Measurements from ENCODE around the gene TPBGL.

The TPBGL gene

GRCh38 chr11:75246671-75247350, 6.2 kb downstream of the TPBGL start:
- no peak for ATAC-seq

DNA sequence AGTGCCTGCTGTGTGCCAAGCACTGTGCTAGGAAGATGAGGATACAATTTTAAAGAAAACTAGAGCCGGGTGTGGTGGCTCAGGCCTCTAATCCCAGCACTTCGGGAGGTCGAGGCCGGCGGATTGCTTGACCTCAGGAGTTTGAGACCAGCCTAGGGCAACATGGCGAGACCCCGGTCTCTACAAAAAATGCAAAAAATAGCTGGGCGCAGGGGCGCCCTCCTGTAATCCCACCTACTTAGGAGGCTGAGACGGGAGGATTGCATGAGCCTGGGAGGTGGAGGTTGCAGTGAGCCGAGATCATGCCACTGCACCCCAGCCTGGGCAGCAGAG, 8.3 kb downstream of the TPBGL start:
- no peak for ATAC-seq

DNA sequence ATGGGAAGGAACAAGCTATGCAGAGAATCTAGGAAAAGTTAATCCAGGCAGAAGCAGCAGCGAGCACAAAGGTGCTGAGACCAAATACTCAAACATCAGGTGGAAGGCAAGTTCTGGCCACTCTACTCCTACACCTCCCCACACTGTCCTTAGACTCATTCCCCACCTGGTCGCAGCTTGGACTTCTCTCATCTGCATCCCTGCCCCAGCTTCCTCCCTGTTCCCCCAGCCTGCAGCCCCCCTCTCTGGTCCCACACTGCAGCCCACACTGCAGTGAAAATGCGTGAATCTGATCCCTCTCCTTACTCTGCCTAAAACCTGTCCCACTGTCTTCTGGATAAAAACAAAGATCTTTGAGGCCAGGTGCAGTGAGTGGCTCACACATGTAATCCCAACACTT, 9.1 kb downstream of the TPBGL start:
- ATAC-seq: no peak

DNA sequence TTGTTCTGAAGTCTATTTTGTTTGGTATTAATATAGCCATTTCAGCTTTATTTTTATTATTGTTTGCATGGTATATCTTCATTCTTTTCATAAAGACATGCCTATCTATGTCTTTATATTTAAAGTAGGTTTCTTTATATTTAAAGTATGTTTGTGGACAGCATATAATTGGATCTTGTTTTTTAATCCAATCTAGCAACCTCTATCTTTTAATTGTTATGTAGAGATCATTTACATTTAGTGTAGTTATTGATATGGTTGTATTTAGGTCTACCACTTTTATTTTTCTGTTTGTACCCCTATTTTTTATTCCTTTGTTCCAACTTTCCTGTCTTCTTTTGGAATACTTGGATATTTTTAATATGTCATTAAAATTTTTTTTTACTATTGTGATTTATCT, 13.8 kb downstream of the TPBGL start:
- ATAC-seq: no peak

DNA sequence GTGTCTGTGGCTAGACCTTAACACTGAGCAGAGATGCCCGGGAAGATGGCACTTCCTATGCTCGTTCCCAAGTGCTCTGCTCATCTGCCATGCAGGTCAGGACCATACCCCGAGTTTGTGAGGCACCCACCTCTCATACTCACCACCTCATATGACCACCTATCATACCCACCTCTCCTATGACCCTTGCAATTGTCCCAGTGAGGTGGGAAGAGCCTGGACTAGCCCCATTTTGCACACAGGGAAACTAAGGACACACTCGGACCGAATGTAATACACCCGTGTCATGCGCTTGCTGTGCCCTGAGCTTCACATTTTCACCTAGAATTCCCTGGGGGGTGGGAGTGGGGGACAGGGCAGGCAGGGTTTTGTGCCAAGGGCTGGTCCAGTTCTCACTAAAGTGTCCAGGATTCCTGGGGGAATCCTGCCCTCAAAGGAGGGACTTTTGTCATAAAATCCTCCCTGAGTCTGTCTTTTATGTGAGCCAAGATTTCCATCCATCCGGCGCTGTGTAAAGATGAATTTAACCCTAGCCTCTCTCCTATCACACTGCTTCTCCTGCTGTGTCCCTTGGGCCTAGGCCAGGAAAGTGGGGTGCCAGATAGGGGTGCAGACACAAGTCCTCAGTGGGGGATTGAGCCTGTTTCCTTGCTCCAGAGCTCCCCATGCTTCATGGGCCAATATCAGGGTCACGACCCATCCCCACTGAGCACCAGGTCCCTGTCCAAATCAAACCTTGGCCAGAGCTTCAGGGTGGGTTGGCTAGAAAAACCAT, 20.0 kb downstream of the TPBGL start:
- no peak for ATAC-seq

GRCh38 chr11:75261902-75262361, 21.4 kb downstream of the TPBGL start:
- ATAC-seq: no peak

- ATAC-seq: no peak
Measured at GRCh38 chr11:75262436-75262835, 21.9 kb downstream of the TPBGL start.

- ATAC-seq: no peak
Measured at GRCh38 chr11:75262961-75263852, 22.6 kb downstream of the TPBGL start.

- ATAC-seq: peak in 1 of 2 donors; percentile 51
Measured at GRCh38 chr11:75263944-75264349, 23.4 kb downstream of the TPBGL start.

DNA sequence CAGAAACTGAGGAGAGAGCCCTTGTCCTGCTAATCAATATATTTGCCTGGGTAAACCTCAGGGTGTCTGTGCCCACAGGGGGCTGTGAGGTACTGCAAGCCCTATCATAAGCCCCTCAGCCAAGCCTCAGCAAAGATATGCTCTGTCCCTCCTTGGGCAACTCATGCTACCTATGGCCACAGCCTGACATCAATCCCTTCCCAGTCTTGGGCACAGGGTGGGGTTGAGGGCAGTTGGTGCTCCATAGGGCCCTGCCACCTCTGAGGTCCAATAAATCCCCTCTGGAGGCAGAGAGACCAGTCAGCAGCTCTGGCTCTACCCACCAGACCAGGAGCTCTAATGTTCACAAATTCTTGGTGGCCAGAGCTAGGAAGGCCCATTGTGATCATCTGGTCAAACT, 23.8 kb downstream of the TPBGL start:
- ATAC-seq: no peak

DNA sequence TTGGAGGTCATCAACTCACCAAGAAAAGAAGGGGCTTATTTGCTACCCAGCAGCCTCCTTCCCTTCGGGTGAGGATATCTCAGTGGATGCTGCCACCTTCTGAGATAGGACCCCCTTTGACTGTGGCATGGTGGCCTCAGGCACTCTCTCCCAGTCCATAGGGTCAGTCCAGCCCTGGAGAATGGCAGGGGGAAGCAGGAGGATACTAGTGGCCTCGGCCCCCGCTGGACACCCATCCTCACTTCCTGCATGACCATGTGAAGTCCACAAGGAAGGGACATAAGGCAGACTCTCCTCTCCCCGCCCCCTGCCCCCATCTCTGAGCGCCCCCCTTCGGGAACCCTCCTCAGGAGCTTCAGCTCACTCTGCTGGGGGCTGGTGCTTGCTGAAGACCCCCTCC, 24.4 kb downstream of the TPBGL start:
- no peak for ATAC-seq

GRCh38 chr11:75265851-75266531, 25.4 kb downstream of the TPBGL start:
- no peak for ATAC-seq

DNA sequence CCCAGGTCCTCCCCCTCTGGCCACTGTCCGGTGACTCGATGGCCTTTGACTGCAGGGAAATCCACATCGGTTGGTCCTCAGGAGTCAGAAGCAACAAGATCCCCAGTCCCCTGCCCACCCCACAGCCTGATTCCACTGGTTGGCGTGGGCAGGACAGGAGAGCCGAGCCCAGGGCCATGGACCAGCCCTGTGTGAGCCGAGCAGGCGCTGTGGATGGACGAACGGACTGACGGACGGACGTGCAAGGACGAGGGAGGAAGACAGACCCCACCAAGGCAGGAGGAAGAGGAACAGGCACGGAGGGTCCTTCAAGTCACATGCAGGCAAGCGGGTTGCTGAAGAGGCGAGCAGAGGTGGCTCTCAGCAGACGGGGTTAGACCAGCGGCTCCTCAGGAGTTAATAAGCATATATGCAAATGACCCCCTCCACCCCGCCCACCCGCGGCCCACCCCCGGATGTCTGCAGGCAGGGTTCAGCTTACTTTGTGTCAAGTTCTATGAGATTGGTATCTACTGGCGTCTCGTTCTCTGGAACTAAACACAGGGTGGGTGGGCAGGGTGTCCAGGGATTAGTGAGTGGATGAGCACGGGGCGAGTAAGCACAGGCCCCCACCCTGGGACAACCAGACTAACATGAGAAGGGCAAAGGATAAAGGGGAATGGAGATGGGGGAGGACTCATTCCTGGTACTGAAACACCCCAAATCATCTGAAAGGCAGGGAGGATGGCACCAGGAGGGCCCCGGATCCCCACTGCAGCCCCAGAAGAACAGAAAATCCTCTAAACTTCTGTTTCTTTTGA, 26.8 kb downstream of the TPBGL start:
- ATAC-seq: no peak

DNA sequence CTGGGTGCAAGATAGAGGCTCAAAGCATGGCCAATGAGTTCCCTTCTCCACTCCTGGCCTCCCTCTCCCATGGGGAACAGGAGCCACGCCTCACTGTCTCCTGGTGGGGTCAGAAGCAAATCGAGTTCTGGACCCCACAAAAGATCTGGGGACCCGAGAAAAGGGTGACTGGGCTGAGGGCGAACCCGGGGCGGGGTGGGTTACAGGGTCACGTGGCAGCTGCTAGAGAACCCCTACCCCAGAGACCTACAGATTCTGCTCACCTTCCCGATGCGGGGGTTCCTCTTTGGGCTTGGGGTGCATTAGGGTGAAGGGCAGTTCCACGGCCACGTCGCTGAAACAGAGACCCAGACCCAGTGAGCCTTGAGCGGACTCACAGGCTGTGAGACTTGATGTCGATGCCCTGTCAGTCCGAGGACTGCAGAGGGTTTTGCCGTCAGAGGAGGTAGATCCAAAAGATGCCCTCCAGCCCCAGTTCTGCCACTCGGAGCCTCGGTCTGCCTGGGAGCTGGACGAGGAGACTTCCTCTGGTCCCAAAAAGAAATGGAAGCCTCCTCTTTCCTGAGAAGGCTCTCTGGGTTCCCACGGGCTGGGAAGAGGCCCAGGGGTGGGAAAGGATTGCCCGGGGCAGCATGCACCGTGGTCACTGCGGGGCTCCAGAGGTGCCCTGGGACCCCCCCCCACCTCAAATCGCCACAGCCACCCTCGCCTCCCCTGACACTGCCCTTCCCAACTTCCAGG, 28.2 kb downstream of the TPBGL start:
- ATAC-seq: no peak

- ATAC-seq: no peak
Measured at GRCh38 chr11:75269367-75269660, 28.7 kb downstream of the TPBGL start.

DNA sequence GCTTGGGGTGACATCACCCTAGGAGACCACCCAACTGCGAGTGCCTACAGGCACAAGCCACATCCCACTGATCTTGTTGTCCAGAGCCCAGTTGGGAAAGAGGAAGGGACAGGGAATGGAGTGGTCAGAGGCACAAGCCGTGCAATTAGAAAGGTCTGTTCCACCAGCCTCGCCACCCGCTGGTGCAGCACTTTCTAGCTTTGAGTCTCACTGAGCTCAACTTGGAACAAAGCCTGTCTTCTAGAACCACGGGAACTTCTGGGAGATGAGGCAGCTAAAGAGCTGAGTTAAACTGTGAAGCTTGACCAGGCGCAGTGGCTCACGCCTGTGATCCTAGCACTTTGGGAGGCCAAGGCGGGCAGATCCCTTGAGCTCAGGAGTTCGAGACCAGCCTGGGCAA, 29.3 kb downstream of the TPBGL start:
- ATAC-seq: no peak

- ATAC-seq: no peak
Measured at GRCh38 chr11:75270896-75271418, 30.4 kb downstream of the TPBGL start.

DNA sequence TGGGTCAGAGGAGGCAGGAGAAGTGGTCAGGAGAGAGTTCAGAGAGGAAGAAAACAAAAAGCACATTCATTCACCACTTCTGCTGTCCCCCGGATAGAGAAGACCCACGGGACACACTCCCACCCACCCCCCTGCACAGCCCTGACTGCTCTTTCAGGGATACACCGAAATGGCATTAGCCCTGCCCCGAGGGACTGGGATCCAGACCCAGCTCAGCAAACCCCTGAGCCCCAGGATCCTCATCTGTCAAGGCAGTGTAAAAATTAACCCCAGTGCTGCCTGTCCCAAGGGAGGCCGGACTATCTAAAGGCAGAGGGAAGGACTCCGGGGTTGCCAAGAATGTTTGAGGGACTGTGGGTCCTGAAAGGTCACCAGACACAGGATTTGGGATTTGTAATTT, 31.2 kb downstream of the TPBGL start:
- ATAC-seq: no peak

DNA sequence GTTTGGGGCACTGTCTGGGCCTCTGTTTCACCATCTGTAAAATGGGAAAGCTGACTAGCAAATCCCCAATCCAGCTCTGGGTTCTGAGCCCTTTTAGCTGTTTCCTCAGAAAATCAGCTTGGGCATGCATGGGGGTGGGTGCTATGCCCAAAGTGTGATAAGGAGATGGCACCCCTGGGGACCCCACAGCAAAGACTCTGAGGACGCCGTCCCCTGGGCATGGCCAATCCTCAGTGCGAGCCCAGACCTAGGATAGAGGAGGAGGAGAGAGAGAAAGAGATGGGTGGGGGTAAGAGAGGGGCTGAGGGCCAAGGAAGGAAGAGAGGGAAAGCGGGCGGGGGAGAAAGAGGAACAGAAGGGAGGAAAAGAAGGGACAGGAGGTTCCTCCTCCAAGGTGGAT, 31.8 kb downstream of the TPBGL start:
- ATAC-seq: no peak

- ATAC-seq: no peak
Measured at GRCh38 chr11:75272821-75273301, 32.3 kb downstream of the TPBGL start.
